MCF 10A (cell line): ENCODE data around the gene PHKB. TPM values are rescaled to one million over a fixed set of nuclear protein-coding genes. Genes with fewer than 3 reads are reported as not detected.
"Not testable (repeated sequence)": the region's sequence is repeated elsewhere in the genome, so short reads cannot be mapped to it uniquely, and the experiment has no call there.

Experiments
- BruUV-seq: library from RNA; stranded (reverse); fragments of 400-500 nt; replicated peaks from 2 replicates; lab custom pipeline; 2021; lab: Mats Ljungman, UMichigan
- CTCF ChIA-PET: fragments of 300-600 bp; sonication (Branson Sonifier 250); formaldehyde crosslinking; extraction: SDS; loops from one replicate; lab custom pipeline; 2021; ENCODE audit warnings: antibody characterized with exemption, inconsistent platforms; lab: Yijun Ruan, JAX
- POLR2A ChIA-PET: fragments of 300-600, 350-650 bp; sonication (Branson Sonifier 250); formaldehyde crosslinking; extraction: SDS; loops from one replicate; lab custom pipeline; 2020; ENCODE audit warnings: antibody characterized with exemption, inconsistent platforms; lab: Yijun Ruan, JAX
- DNase-seq: peaks from one replicate; pipeline ENCODE4 v3.0.0-alpha.2; 2018; ENCODE audit not compliant: unreplicated experiment
- H3K27ac Mint-ChIP-seq: one replicate; pipeline ENCODE4 v1.8.0; 2022; ENCODE audit warnings: mild to moderate bottlenecking, low read depth, mixed read lengths; ENCODE audit not compliant: unreplicated experiment
- H3K27me3 Mint-ChIP-seq: one replicate; pipeline ENCODE4 v1.8.0; 2022; ENCODE audit warnings: mixed read lengths; ENCODE audit not compliant: insufficient read depth, unreplicated experiment
- H3K36me3 Mint-ChIP-seq: one replicate; pipeline ENCODE4 v1.8.0; 2022; ENCODE audit warnings: mild to moderate bottlenecking, moderate library complexity, mixed read lengths; ENCODE audit not compliant: insufficient read depth, unreplicated experiment
- H3K4me1 Mint-ChIP-seq: one replicate; pipeline ENCODE4 v1.8.0; 2022; ENCODE audit warnings: mixed read lengths; ENCODE audit not compliant: insufficient read depth, unreplicated experiment
- H3K4me3 Mint-ChIP-seq: one replicate; pipeline ENCODE4 v1.8.0; 2022; ENCODE audit warnings: mild to moderate bottlenecking, moderate library complexity, mixed read lengths; ENCODE audit not compliant: unreplicated experiment
- H3K9me3 Mint-ChIP-seq: one replicate; pipeline ENCODE4 v1.8.0; 2022; ENCODE audit warnings: mixed read lengths; ENCODE audit not compliant: unreplicated experiment
- CTCF ChIP-seq: fragments of 200-600 bp; IDR thresholded peaks from one replicate; pipeline ENCODE4 v1.8.0; 2022; ENCODE audit warnings: antibody characterized with exemption, mild to moderate bottlenecking; ENCODE audit not compliant: unreplicated experiment
- intact Hi-C: fragments of 100-400 bp; cut with micrococcal nuclease; formaldehyde crosslinking; loops from 2 replicates; pipeline ENCODE4 v1.14.1; 2022
- total RNA-seq: library from RNA; stranded (reverse); gene quantifications from 2 replicates; pipeline ENCODE4 v1.2.3, GENCODE V29; 2022

PHKB gene
- total RNA-seq, 1 experiment from 2014 or later, result 62.2 TPM

GRCh38 chr16:47538472-47538871 is 77.3 kb downstream of the PHKB start:
- Mint-ChIP-seq H3K36me3 (peaks cover 4% of the 10 kb centered on the region), H3K4me3 (no peak overlapping the region), H3K27me3 (no peaks in the 10 kb centered on the region), H3K9me3 (peaks cover 10% of the 10 kb centered on the region), H3K4me1 (no peaks in the 10 kb centered on the region), H3K27ac (no peak overlapping the region)
- intact Hi-C loops, result no loop called here
- DNase-seq, result no peak
- BruUV-seq, result no TSS peak
- POLR2A ChIA-PET, result no interaction called here
- no peak for TF ChIP-seq CTCF
- CTCF ChIA-PET, result no interaction called here

DNA sequence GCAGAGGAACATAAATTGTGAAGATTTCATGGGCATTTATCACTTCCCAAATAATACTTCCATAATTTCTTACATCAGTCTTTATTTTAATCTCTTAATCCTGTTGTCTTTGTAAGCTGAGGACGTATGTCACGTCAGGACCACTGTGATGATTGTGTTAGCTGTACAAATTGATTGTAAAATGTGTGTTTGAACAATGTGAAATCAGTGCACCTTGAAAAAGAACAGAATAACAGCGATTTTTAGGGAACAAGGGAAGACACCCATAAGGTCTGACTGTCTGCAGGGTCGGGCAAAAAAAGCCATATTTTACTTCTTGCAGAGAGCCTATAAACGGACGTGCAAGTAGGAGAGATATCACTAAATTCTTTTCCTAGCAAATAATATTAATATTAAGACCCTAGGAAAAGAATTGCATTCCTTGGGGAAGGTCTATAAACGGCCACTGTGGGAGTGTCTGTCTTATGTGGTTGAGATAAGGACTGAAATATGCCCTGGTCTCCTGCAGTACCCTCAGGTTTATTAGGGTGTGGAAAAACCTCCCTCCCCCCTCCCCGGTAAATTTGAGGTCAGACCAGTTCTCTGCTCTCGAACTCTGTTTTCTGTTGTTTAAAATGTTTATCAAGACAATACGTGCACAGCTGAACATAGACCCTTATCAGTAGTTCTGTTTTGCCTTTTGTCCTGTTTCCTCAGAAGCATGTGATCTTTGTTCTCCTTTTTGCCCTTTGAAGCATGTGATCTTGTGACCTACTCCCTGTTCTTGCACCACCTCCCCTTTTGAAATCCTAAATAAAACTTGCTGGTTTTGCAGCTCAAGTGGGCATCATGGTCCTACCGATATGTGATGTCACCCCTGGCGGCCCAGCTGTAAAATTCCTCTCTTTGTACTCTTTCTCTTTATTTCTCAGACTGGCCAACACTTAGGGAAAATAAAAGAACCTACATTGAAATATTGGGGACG is 78.9 kb downstream of the PHKB start:
- H3K4me1 Mint-ChIP-seq, H3K36me3 Mint-ChIP-seq, DNase-seq, intact Hi-C loops, H3K4me3 Mint-ChIP-seq, H3K27ac Mint-ChIP-seq, POLR2A ChIA-PET, BruUV-seq, H3K27me3 Mint-ChIP-seq: not testable (repeated sequence)
- peaks cover 24% of the 10 kb centered on the region for H3K9me3 Mint-ChIP-seq
- CTCF ChIA-PET, result interaction anchor here (0.5 to 0.7 kb wide), 2 partner anchors 14 to 495 kb away, joined by 3 read pairs; no protein-coding TSS in a partner anchor

DNA sequence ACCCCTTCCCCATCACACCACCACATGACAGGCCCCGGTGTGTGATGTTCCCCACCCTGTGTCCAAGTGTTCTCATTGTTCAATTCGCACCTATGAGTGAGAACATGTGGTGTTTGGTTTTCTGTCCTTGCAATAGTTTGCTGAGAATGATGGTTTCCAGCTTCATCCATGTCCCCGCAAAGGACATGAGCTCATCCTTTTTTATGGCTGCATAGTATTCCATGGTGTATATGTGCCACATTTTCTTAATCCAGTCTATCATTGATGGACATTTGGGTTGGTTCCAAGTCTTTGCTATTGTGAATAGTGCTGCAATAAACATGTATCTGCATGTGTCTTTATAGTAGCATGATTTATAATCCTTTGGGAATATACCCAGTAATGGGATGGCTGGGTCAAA is 80.0 kb downstream of the PHKB start:
- intact Hi-C loops, H3K36me3 Mint-ChIP-seq, POLR2A ChIA-PET, CTCF ChIA-PET, H3K27me3 Mint-ChIP-seq, BruUV-seq, H3K27ac Mint-ChIP-seq, H3K4me3 Mint-ChIP-seq, DNase-seq, H3K4me1 Mint-ChIP-seq: not testable (repeated sequence)
- peaks cover 35% of the 10 kb centered on the region for H3K9me3 Mint-ChIP-seq

DNA sequence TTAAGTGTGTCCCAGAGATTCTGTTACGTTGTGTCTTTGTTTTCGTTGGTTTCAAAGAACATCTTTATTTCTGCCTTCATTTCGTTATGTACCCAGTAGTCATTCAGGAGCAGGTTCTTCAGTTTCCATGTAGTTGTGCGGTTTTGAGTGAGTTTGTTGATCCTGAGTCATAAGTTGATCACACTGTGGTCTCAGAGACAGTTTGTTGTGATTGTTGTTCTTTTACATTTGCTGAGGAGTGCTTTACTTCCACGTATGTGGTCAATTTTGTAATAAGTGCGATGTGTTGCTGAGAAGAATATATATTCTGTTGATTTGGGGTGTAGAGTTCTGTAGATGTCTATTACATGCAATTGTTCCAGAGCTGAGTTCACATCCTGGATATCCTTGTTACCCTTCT is 83.1 kb downstream of the PHKB start:
- CTCF ChIA-PET, intact Hi-C loops, H3K4me3 Mint-ChIP-seq, H3K4me1 Mint-ChIP-seq, BruUV-seq, H3K27me3 Mint-ChIP-seq, DNase-seq, H3K27ac Mint-ChIP-seq: not testable (repeated sequence)
- peaks cover 25% of the 10 kb centered on the region for H3K36me3 Mint-ChIP-seq
- peaks cover 35% of the 10 kb centered on the region for H3K9me3 Mint-ChIP-seq
- POLR2A ChIA-PET, result interaction anchor here (0.6 to 0.7 kb wide), 2 partner anchors 12 to 164 kb away, joined by 3 read pairs; no protein-coding TSS in a partner anchor

DNA sequence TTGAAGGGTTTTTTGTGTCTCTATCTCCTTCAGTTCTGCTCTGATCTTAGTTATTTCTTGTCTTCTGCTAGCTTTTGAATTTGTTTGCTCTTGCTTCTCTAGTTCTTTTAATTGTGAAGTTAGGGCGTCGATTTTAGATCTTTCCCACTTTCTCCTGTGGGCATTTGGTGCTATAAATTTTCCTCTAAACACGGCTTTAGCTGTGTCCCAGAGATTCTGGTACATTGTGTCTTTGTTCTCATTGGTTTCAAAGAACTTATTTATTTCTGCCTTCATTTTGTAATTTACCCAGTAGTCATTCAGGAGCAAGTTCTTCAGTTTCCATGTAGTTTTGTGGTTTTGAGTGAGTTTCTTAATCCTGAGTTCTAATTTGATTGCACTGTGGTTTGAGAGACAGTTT is 90.1 kb downstream of the PHKB start:
- DNase-seq, H3K4me3 Mint-ChIP-seq, H3K27me3 Mint-ChIP-seq, BruUV-seq, POLR2A ChIA-PET, intact Hi-C loops, H3K4me1 Mint-ChIP-seq, H3K27ac Mint-ChIP-seq, CTCF ChIA-PET: not testable (repeated sequence)
- peaks cover 42% of the 10 kb centered on the region for H3K36me3 Mint-ChIP-seq
- H3K9me3 Mint-ChIP-seq, result peaks cover 14% of the 10 kb centered on the region

DNA sequence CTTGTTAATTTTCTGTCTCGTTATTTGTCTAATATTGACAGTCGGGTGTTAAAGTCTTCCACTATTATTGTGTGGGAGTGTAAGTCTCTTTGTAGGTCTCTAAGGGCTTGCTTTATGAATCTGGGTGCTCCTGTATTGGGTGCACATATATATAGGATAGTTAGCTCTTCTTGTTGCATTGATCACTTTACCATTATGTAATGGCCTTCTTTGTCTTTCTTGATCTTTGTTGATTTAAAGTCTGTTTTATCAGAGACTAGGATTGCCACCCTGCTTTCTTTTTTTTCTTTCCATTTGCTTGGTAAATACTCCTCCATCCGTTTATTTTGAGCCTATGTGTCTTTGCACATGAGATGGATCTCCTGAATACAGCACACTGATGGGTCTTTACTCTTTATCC is 90.6 kb downstream of the PHKB start:
- Mint-ChIP-seq H3K36me3 (peaks cover 37% of the 10 kb centered on the region), H3K9me3 (peaks cover 14% of the 10 kb centered on the region)
- BruUV-seq, H3K4me3 Mint-ChIP-seq, H3K4me1 Mint-ChIP-seq, POLR2A ChIA-PET, intact Hi-C loops, DNase-seq, H3K27ac Mint-ChIP-seq, H3K27me3 Mint-ChIP-seq: not testable (repeated sequence)
- CTCF ChIA-PET, result interaction anchor here (0.6 kb wide), 1 partner anchor 326 kb away, joined by 3 read pairs; no protein-coding TSS in a partner anchor
